Measurements from ENCODE around the gene FAM89B.
A peak's percentile ranks its signal among the peaks of the same experiment; 100 is the strongest.

FAM89B gene

GRCh38 chr11:65525546-65526480 is 46.5 kb upstream of the FAM89B start:
- intact Hi-C loops (cut with DNase I; ENCODE audit: low total_unique reads): loop anchor here (5.0 kb wide), 1 partner anchor 86 kb away; the partner anchor contains the start of gene MAP3K11
- Histone ChIP-seq H3K36me3 (peaks cover 13 to 49% (median 24%) of the 10 kb centered on the region in 3 donors), H3K9me3 (no peaks in the 10 kb centered on the region), H3K4me1 (peaks cover 4 to 27% (median 21%) of the 10 kb centered on the region in 4 donors), H3K27ac (peak overlapping the region; percentile 90), H3K27me3 (no peaks in the 10 kb centered on the region), H3K4me3 (peak overlapping the region; percentile 82 to 98)
- no peak for DNase-seq
- TF ChIP-seq, protein P1, sequence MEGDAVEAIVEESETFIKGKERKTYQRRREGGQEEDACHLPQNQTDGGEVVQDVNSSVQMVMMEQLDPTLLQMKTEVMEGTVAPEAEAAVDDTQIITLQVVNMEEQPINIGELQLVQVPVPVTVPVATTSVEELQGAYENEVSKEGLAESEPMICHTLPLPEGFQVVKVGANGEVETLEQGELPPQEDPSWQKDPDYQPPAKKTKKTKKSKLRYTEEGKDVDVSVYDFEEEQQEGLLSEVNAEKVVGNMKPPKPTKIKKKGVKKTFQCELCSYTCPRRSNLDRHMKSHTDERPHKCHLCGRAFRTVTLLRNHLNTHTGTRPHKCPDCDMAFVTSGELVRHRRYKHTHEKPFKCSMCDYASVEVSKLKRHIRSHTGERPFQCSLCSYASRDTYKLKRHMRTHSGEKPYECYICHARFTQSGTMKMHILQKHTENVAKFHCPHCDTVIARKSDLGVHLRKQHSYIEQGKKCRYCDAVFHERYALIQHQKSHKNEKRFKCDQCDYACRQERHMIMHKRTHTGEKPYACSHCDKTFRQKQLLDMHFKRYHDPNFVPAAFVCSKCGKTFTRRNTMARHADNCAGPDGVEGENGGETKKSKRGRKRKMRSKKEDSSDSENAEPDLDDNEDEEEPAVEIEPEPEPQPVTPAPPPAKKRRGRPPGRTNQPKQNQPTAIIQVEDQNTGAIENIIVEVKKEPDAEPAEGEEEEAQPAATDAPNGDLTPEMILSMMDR (IDR thresholded peaks at IDR 0.05): no peak

GRCh38 chr11:65526744-65527143 is 45.6 kb upstream of the FAM89B start:
- Histone ChIP-seq H3K4me3 (no peak overlapping the region), H3K27me3 (no peaks in the 10 kb centered on the region), H3K9me3 (no peaks in the 10 kb centered on the region), H3K27ac (peak overlapping the region; percentile 90), H3K4me1 (peaks cover 4 to 27% (median 21%) of the 10 kb centered on the region in 4 donors), H3K36me3 (peaks cover 22 to 58% (median 33%) of the 10 kb centered on the region in 3 donors)
- intact Hi-C loops (cut with DNase I; ENCODE audit: low total_unique reads): loop anchor here (5.0 kb wide), 1 partner anchor 86 kb away; the partner anchor contains the start of gene MAP3K11
- TF ChIP-seq, protein P1 (IDR thresholded peaks at IDR 0.05): no peak
- DNase-seq: no peak

- H3K9me3 ChIP-seq: no peaks in the 10 kb centered on the region
- DNase-seq: no peak
- TF ChIP-seq, protein P1 (IDR thresholded peaks at IDR 0.05): no peak
- H3K4me1 ChIP-seq: peaks cover 4 to 26% (median 21%) of the 10 kb centered on the region in 4 donors
- intact Hi-C loops (cut with DNase I; ENCODE audit: low total_unique reads): loop anchor here (5.0 kb wide), 1 partner anchor 83 kb away; the partner anchor contains the start of gene MAP3K11
- H3K36me3 ChIP-seq: peaks cover 42 to 80% (median 54%) of the 10 kb centered on the region in 3 donors
- H3K4me3 ChIP-seq: no peak overlapping the region
- H3K27ac ChIP-seq: no peak overlapping the region
- no peaks in the 10 kb centered on the region for H3K27me3 ChIP-seq
Observed at GRCh38 chr11:65528819-65529350, 43.5 kb upstream of the FAM89B start.

DNA sequence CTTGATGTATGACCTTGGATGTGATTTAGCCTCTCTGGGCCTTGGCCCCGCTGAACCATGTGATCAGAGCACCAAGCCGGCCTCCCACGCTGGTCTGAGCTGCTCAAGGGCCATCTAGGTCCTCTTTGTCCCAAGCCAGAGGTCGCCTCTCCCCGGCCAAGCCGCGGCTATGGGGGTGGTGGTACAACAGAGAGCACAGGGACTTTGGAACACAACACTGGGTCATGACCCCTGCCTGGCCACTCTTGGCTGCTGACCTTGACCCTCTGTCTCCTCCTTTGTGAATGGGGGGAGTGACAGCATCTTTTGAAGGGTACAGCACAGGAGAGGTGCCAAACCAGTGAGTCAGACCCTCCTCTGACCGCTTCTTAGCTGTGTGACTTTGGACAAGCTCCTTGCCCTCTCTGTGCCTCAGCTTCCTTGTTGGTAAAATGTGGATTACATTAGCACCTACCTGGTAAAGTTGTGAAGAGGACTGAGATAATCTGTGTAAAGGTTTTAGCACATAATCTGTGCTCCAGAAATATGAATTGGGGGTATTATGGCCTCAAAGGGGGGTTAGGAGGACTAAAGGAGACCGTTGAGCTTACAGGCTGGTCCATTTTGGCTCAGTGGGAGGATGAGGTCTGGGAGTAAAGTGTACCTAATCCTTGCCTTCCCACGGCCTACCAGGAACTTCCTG is 42.7 kb upstream of the FAM89B start:
- Histone ChIP-seq H3K36me3 (peaks cover 42 to 86% (median 55%) of the 10 kb centered on the region in 3 donors), H3K9me3 (no peaks in the 10 kb centered on the region), H3K4me1 (peaks cover under 1 to 19% (median 15%) of the 10 kb centered on the region in 4 donors), H3K27ac (no peak overlapping the region), H3K4me3 (no peak overlapping the region), H3K27me3 (no peaks in the 10 kb centered on the region)
- intact Hi-C loops (cut with DNase I; ENCODE audit: low total_unique reads): loop anchor here (5.0 kb wide), 1 partner anchor 83 kb away; the partner anchor contains the start of gene MAP3K11
- DNase-seq: no peak
- TF ChIP-seq, protein P1 (IDR thresholded peaks at IDR 0.05): no peak

DNA sequence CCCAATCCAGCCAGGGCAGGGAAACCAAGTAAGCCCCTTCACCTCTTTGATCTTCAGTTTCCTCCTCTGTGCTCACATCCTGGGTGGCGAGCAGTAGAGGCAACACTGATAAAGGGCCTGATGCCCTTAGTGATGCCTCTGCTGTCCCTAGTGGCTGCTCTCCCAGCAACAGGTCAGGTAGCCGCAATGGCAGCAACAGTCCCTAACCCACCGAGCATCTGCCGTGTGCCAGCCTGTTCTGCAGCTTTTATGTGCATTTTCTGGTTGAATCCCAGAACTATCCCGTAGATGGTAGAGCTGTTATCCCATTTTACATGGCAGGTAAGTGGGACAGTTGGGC is 42.2 kb upstream of the FAM89B start:
- H3K36me3 ChIP-seq: peaks cover 42 to 91% (median 60%) of the 10 kb centered on the region in 3 donors
- intact Hi-C loops (cut with DNase I; ENCODE audit: low total_unique reads): no loop called here
- no peak overlapping the region for H3K4me3 ChIP-seq
- no peaks in the 10 kb centered on the region for H3K27me3 ChIP-seq
- H3K9me3 ChIP-seq: no peaks in the 10 kb centered on the region
- no peak overlapping the region for H3K27ac ChIP-seq
- H3K4me1 ChIP-seq: peaks cover 0 to 19% (median 14%) of the 10 kb centered on the region in 4 donors
- DNase-seq: no peak
- TF ChIP-seq, protein P1 (IDR thresholded peaks at IDR 0.05): no peak
